Parathyroid adenoma (tissue), 2 donors: ENCODE measurements around the gene MAPT.
A peak's percentile ranks its signal among the peaks of the same experiment; 100 is the strongest.

Experiments used
- H2AFZ ChIP-seq: fragments of 300-600 bp; sonication (generic); one replicate; pipeline ENCODE4 v1.7.0; 2017; ENCODE audit warnings: antibody characterized with exemption, mild to moderate bottlenecking
- H3K27ac ChIP-seq: fragments of 300-600 bp; sonication (generic); one replicate; pipeline ENCODE4 v1.7.0; 2017
- H3K27me3 ChIP-seq: fragments of 300-600 bp; sonication (generic); one replicate; pipeline ENCODE4 v1.7.0; 2017; ENCODE audit warnings: low read length; ENCODE audit not compliant: control insufficient read depth, insufficient read depth
- H3K36me3 ChIP-seq: fragments of 300-600 bp; sonication (generic); one replicate; pipeline ENCODE4 v1.7.0; 2017; ENCODE audit warnings: low read length; ENCODE audit not compliant: control insufficient read depth, insufficient read depth
- H3K4me1 ChIP-seq: fragments of 300-600 bp; sonication (generic); one replicate; pipeline ENCODE4 v1.7.0; 2017; ENCODE audit warnings: control low read depth
- H3K4me2 ChIP-seq: fragments of 300-600 bp; sonication (generic); one replicate; pipeline ENCODE4 v1.7.0; 2017; ENCODE audit warnings: low read length
- H3K4me3 ChIP-seq: fragments of 300-600 bp; sonication (generic); one replicate; pipeline ENCODE4 v1.7.0; 2017; ENCODE audit warnings: low read depth, low read length
- H3K79me2 ChIP-seq: fragments of 300-600 bp; sonication (generic); one replicate; pipeline ENCODE4 v1.7.0; 2017; ENCODE audit warnings: control low read depth
- H3K9ac ChIP-seq: fragments of 300-600 bp; sonication (generic); one replicate; pipeline ENCODE4 v1.7.0; 2017; ENCODE audit warnings: mild to moderate bottlenecking
- H3K9me3 ChIP-seq: fragments of 300-600 bp; sonication (generic); one replicate; pipeline ENCODE4 v1.7.0; 2017; ENCODE audit warnings: low read length; ENCODE audit not compliant: control insufficient read depth
- CTCF ChIP-seq: fragments of 300-600 bp; sonication (generic); IDR thresholded peaks from one replicate; pipeline ENCODE4 v1.7.0; 2017; ENCODE audit warnings: antibody characterized with exemption, mild to moderate bottlenecking
- donor health status: primary hyperparathyroidism.

Gene MAPT

GRCh38 chr17:46042925-46043324 is 148.6 kb downstream of the MAPT start:
- Histone ChIP-seq H3K4me2 (no peak overlapping the region), H3K4me1 (peaks cover 8% of the 10 kb centered on the region), H3K27me3 (no peaks in the 10 kb centered on the region), H3K4me3 (no peak overlapping the region), H3K79me2 (peaks cover 9% of the 10 kb centered on the region), H2AFZ (no peak overlapping the region), H3K9ac (no peak overlapping the region), H3K9me3 (no peaks in the 10 kb centered on the region), H3K27ac (no peak overlapping the region), H3K36me3 (no peaks in the 10 kb centered on the region)
- no peak for TF ChIP-seq CTCF

- no peaks in the 10 kb centered on the region for H3K27me3 ChIP-seq
- H3K27ac ChIP-seq, result peak overlapping the region; percentile 12
- H3K4me3 ChIP-seq, result no peak overlapping the region
- no peak overlapping the region for H3K9ac ChIP-seq
- H2AFZ ChIP-seq, result no peak overlapping the region
- no peaks in the 10 kb centered on the region for H3K9me3 ChIP-seq
- H3K4me1 ChIP-seq, result peaks cover 8% of the 10 kb centered on the region
- no peak overlapping the region for H3K4me2 ChIP-seq
- peaks cover 9% of the 10 kb centered on the region for H3K79me2 ChIP-seq
- no peak for TF ChIP-seq CTCF
- H3K36me3 ChIP-seq, result no peaks in the 10 kb centered on the region
Observed at GRCh38 chr17:46043606-46044005, 149.3 kb downstream of the MAPT start.

- peak; percentile 95 for TF ChIP-seq CTCF
- Histone ChIP-seq H3K9ac (no peak overlapping the region), H2AFZ (no peak overlapping the region), H3K79me2 (peaks cover 6% of the 10 kb centered on the region), H3K9me3 (no peaks in the 10 kb centered on the region), H3K27me3 (no peaks in the 10 kb centered on the region), H3K27ac (peak overlapping the region; percentile 12), H3K4me1 (peaks cover 8% of the 10 kb centered on the region), H3K36me3 (no peaks in the 10 kb centered on the region), H3K4me3 (no peak overlapping the region), H3K4me2 (peak overlapping the region; percentile 8)
Observed at GRCh38 chr17:46044286-46044928, 150.1 kb downstream of the MAPT start.

- H2AFZ ChIP-seq, result no peak overlapping the region
- no peaks in the 10 kb centered on the region for H3K36me3 ChIP-seq
- H3K4me3 ChIP-seq, result no peak overlapping the region
- H3K27ac ChIP-seq, result no peak overlapping the region
- no peaks in the 10 kb centered on the region for H3K9me3 ChIP-seq
- no peak overlapping the region for H3K4me2 ChIP-seq
- no peak for TF ChIP-seq CTCF
- peaks cover 6% of the 10 kb centered on the region for H3K79me2 ChIP-seq
- H3K4me1 ChIP-seq, result peaks cover 8% of the 10 kb centered on the region
- no peak overlapping the region for H3K9ac ChIP-seq
- no peaks in the 10 kb centered on the region for H3K27me3 ChIP-seq
Observed at GRCh38 chr17:46044989-46045388, 150.6 kb downstream of the MAPT start.

GRCh38 chr17:46045639-46046038 is 151.3 kb downstream of the MAPT start:
- H3K79me2 ChIP-seq, result peaks cover 6% of the 10 kb centered on the region
- peaks cover 8% of the 10 kb centered on the region for H3K4me1 ChIP-seq
- H2AFZ ChIP-seq, result no peak overlapping the region
- H3K9ac ChIP-seq, result no peak overlapping the region
- H3K4me2 ChIP-seq, result no peak overlapping the region
- no peak overlapping the region for H3K27ac ChIP-seq
- no peaks in the 10 kb centered on the region for H3K9me3 ChIP-seq
- H3K4me3 ChIP-seq, result no peak overlapping the region
- no peak for TF ChIP-seq CTCF
- H3K27me3 ChIP-seq, result no peaks in the 10 kb centered on the region
- H3K36me3 ChIP-seq, result no peaks in the 10 kb centered on the region
